ENCODE results near the gene CAMSAP1. TPM values are rescaled to one million over a fixed set of nuclear protein-coding genes. Genes with fewer than 3 reads are reported as not detected.
"Not testable (repeated sequence)": the region's sequence is repeated elsewhere in the genome, so short reads cannot be mapped to it uniquely, and the experiment has no call there.

The CAMSAP1 gene
- total and polyA plus RNA-seq, 2 of the 4 experiments (the other 2 are of a cell fraction) = 8.2 to 19.5 TPM

DNA sequence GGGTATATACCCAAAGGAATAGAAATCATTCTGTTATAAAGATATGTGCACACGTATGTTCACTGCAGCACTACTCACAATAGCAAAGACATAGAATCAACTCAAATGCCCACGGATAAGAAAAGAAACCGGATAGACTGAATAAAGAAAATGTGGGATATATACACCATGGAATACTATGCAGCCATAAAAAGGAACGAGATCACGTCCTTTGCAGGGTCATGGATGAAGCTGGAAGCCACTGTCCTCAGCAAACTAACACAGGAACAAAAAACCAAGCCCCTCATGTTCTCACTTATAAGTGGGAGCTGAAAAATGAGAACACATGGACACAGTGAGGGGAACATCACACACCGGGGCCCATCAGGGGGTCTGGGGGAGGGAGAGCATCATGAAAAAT is 36.3 kb upstream of the CAMSAP1 start:
- BruUV-seq (replicated peaks); H2BK15ac ChIP-seq (ENCODE audit: low read depth, low read length); H2BK120ac ChIP-seq (ENCODE audit: low read depth, low read length); H3K18ac ChIP-seq (ENCODE audit: low read depth, low read length); H3K4ac ChIP-seq (ENCODE audit: low read depth, low read length); dilution Hi-C loops (cut with HindIII; ENCODE audit: low sequenced_read_pairs, unreplicated experiment); H3K27me3 ChIP-seq (ENCODE audit: control insufficient read depth, insufficient read depth, low read length); H3K4me2 ChIP-seq (ENCODE audit: low read depth, low read length); DNase-seq; H3K23ac ChIP-seq (ENCODE audit: low read depth, low read length); H4K5ac ChIP-seq (ENCODE audit: low read depth, low read length); H2BK20ac ChIP-seq (ENCODE audit: low read depth, low read length); H3K14ac ChIP-seq (replicated peaks; ENCODE audit: low read depth, low read length); H3K9me1 ChIP-seq (ENCODE audit: insufficient read depth, low read length); CTCF ChIA-PET; intact Hi-C loops (cut with micrococcal nuclease); H2AK9ac ChIP-seq (replicated peaks; ENCODE audit: low read depth, low read length, poor library complexity); H3K27ac ChIP-seq (ENCODE audit: insufficient read depth, low read length); H4K91ac ChIP-seq (ENCODE audit: insufficient read depth, low read depth, low read length); POLR2A ChIA-PET (ENCODE audit: unreplicated experiment); H4K20me1 ChIP-seq (ENCODE audit: insufficient read depth, low read length); H2BK5ac ChIP-seq (ENCODE audit: low read depth, low read length, poor library complexity, severe bottlenecking); H2AK5ac ChIP-seq (ENCODE audit: low read depth, low read length); H3K9me3 ChIP-seq (ENCODE audit: control insufficient read depth, insufficient read depth, low read length); ATAC-seq (ENCODE audit: low read depth); H4K8ac ChIP-seq (ENCODE audit: low read depth in 2 of 2, low read length in 2 of 2); H3K9ac ChIP-seq (ENCODE audit: low read depth, low read length); H3K56ac ChIP-seq (ENCODE audit: extremely low read depth, insufficient read depth, low read length); H3K4me1 ChIP-seq (ENCODE audit: control insufficient read depth, insufficient read depth, low read length); H3K4me3 ChIP-seq (ENCODE audit: insufficient read depth, low read depth, low read length); H2AFZ ChIP-seq (replicated peaks; ENCODE audit: low read length, poor library complexity): not testable (repeated sequence)
- H3K79me1 ChIP-seq (ENCODE audit: low read depth in 1 of 2, low read length in 2 of 2) = peaks cover 5 to 16% of the 10 kb centered on the region in 2 experiments; a peak in 3 of 4 replicates
- peaks cover 49% of the 10 kb centered on the region for H3K36me3 ChIP-seq (ENCODE audit: control insufficient read depth, insufficient read depth, low read length)
- no CpG with 5 or more reads among the region's 6 CpGs for WGBS, 2 experiments (ENCODE audit: extremely low coverage in 2 of 2, insufficient read length in 1 of 2)
- in situ Hi-C loops (cut with MboI; ENCODE audit: low sequenced_read_pairs) = loop anchor here (25.0 kb wide), 1 partner anchor 331 kb away; a partner anchor contains a TSS

Data from IMR-90 (cell line).